Measurements from ENCODE around the gene ST3GAL4. TPM values are rescaled to one million over a fixed set of nuclear protein-coding genes. Genes with fewer than 3 reads are reported as not detected.
"Not testable (repeated sequence)": the region's sequence is repeated elsewhere in the genome, so short reads cannot be mapped to it uniquely, and the experiment has no call there.

The ST3GAL4 gene
- total RNA-seq, 1 experiment from 2014 or later = 50.6 TPM

DNA sequence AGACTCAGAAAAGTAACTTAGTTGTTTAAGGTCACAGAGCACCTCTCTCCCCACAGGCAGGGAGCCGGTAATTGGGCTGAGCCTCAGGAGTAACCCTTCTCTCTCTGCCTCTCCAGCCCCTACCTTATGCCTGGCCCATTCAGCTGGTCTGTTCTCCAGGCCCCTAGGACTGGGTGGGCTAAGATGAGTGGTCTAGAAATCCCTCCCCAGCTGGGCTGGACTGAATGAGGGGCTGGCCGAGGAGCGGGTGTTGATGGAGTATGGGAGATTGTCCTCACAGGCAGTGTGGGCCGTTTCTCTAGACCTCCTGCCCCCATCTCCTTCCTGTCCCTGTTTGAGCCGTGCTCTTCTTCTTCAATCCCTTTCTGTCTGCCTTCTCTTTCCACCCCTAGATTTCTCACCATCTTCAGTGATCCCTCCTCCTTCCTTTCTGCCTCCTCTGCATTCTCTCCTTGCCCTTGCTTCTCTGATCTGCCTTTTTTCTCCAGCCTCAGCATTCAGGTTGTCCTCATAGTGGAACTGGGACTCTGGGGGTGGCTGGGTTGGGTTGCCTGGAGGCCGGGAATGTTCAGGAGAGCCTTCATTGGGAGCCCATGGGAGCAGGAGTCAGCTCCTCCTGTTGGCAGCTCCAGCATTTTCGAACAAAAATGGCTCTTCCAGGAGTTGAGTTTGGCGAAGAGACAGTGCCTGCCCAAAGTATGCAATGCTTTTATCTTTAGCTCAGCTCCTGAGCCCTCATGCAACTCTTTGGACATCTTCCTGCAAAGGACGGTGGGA lies 7.6 kb downstream of the ST3GAL4 start:
- DNase-seq (ENCODE audit: low read depth) = no peak

DNA sequence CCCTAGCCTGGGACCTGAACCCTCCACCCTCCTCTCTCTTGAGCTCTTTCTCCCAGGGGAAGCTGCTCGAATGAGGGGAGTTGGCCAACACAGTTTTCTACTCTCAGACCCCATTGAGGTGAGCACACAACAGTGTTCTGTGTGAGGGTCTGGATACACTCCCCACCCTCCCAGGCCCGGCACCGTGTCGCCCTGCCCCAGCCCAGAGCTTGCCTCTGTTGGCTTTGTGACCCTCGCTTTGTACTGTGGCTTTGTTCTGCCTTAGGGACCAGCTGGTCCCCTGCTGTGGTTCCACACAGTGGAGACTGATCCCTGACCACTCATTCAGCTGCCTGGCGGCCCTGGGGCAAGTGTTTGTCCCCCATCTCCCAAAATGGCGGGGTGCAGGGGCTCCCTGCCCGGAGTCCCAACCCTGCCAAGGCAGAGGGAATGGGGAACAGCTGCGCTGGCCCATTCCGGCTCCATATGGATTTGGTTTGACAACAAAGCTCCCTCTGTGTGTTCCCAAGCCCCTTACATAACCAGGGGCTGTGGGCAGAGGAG lies 8.3 kb downstream of the ST3GAL4 start:
- DNase-seq (ENCODE audit: low read depth) = no peak

DNA sequence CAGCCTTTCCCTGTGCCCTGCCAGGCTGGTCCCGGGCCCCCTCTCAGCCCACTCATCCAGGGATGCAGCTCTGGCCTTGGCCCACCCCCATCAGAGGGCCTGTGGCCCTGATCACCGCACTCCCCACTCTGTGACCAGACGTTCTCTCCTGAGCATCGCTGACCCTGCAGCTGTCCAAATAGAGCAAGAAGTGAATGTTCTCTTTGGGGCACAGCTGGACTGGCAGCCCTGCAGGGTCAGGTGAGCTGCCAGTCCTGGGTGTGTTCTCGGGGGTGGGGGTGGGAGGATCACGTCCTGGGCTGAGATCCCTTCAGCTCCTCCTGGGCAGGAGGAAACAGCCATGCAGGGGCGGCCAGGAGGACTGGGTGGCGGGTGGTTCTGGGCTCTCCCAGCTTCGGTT lies 9.2 kb downstream of the ST3GAL4 start:
- DNase-seq (ENCODE audit: low read depth) = not testable (repeated sequence)

DNA sequence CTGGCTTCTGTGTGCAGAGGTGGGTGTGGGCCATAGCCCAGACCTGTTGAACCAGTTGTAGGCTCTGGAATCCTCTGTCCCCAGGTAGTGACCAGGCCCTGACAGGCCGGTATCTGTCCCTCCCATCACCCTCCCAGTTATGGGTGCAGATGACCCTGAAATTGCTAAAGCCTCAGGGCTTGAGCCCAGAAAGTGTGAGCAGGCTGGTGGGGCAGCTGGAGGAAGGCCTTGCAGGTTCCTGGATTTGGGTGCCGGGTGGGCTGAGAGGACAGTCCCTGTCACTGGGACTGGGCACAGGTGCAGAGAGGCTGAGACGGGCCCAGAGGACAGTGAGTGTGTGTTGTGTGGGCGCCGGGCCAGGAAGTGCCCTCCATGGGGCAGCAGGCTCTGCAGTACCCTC lies 10.0 kb downstream of the ST3GAL4 start:
- not testable (repeated sequence) for DNase-seq (ENCODE audit: low read depth)

DNA sequence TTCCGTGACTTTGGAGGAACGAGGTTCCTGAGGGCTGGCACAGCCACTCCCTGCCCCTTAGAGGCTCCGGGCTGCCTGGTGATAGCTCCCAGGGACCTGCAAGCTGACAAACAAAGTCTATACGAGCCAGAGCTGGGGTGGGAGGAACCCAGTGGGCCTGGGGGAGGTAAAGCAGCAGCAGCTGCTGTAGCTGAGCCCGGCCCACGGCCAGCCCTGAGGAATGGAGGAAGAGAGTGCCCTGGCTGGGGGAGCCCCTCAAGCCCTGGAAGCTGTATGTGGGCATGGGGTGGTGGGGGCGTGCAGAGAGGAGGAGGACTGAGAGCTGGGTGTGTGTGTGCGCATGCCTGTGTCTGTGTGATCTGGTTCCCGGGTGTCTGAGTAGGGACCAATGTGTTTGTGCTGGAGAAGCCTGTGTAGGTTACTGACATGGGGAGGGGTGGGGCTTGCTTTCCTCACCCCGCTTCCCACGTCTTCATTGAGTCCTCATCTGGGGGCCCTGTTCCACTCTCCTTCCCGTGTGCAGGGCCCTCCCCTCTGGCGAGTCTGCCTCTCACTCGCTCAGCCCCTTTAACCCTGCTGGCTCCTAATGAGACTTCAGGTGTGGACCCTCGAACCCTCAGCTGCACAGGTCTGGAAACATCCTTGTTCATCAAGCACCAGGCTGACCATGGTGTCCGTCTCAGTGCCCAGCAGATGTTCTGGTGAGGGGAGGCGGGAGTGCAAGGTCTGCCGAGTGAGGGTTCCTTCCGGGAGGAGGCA lies 10.8 kb downstream of the ST3GAL4 start:
- no peak for DNase-seq (ENCODE audit: low read depth)

DNA sequence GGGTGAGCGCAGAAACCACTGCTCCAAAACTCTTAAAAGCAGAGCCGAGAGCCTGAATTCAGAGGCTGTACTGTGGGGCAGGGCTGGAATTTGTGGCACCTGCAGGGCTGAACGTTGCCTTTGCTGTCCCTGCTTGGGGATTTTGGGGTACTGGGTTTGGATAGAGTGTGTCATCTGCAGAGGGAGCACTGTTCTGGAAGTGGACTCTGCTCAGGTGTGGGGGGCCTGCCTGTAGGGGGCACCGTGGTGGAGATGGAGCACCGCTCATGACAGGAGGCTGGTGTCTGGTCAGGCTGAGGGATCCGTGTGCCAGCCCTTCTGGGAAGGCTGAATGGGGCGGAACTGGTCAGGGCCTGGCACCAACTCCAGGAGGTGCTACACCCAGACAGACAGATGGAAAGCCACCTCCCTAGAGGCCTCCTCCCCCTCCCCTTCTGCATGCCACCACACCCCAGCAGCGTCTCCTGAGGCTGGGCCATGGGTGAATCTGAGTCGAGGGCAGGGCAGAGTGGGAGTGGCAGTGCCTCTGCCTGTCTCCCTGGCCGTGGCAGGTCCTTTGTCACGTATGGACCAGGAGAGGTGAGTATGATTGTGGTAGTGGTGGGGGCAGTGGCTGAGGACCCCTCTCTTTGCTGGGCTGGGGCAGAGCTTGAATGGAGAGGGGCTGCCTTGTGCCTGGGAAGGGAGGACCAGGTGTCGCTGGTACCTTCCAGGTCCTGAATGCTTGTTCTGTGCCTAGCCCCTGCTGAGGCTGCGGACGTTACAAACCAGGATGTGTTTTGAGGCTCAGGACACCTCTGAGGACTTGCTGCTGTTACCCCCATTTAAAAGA lies 11.6 kb downstream of the ST3GAL4 start:
- not testable (repeated sequence) for DNase-seq (ENCODE audit: low read depth)

DNA sequence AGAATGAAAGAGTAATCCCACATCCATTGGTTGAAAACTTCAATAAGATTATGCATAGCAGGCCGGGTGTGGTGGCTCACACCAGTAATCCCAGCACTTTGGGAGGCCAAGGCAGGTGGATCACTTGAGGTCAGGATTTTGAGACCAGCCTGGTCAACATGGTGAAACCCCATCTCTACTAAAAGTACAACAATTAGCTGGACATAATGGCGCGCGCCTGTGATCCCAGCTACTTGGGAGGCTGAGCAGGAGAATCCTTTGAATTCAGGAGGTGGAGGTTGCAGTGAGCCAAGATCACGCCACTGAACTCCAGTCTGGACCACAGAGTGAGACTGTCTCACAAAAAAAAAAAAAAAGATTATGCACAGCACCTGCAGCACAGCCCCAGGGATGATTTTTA lies 12.3 kb downstream of the ST3GAL4 start:
- DNase-seq (ENCODE audit: low read depth) = not testable (repeated sequence)

DNA sequence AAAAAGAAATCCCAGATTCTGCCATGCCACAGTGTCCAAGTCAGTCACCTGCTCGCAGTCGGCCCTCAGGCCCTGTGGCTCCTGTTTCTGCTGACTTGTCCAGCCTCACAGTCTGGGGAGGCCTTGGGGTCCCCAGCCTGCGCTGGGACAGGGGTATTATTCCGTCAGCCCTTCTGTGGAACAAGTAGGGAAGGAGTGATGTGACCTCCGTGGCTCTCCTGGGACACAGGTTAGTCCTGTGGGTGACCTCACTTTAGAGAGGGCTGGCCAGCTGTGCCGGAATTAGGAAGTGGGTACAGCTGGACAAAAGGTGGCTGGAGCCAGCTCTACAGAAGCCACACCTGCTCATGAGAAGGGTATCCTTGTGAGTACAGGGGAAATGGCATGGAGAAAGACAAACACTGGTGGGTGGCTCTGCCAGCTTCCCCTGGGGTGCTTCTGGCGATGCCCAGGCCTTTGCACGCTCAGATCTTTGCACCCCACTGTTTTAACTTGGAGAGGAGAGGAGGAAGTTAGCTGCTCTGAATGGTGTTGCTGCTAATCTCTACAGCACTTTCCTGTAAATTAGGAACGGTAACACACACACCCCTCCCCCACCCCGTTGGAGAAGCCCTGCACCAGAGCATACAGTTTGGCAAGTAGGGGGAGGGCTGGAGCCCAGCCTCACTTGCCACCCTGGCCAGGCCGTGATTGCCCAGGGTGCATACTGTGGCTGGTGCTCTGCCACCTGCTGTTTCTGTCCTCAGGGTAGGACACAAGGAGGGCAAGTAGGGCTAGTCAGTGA lies 13.0 kb downstream of the ST3GAL4 start:
- not testable (repeated sequence) for DNase-seq (ENCODE audit: low read depth)

DNA sequence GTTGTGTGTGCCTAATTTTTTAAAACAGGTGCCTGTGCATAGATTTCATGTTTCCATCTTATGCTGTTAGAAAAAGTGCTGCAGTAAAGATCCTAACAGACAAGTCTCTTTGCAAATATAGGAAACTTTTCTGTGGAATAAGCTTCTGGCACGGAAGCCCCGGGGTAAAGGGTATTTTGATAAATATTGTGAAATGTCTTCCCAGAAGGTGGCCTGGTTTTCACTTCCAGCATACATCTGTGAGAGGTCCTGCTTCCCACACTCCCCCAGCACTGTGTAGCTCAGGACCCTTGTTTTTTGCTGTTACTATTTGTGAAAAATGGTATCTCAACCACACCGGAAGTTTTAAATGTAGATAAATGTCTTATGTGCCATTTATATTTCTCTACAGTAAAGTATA lies 14.5 kb downstream of the ST3GAL4 start:
- no peak for DNase-seq (ENCODE audit: low read depth)

DNA sequence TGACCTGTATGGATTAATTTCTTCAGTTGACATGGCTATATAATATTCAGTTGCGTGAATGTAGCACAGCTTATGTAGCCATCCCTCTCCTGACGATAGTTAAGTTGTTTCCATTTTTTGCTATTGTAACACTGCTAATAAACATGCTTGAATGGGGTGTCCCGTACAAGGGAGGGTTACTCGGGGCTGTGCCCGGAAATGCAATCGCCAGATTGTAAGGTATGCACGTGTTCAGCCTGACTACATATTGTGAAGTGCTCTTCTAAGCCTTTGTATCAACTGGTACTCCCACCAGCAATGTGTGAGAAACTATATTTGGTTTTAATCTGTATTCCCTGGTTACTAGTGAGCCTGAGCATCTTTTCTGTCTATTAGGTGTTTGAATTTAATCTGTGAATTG lies 16.1 kb downstream of the ST3GAL4 start:
- DNase-seq (ENCODE audit: low read depth) = no peak

DNA sequence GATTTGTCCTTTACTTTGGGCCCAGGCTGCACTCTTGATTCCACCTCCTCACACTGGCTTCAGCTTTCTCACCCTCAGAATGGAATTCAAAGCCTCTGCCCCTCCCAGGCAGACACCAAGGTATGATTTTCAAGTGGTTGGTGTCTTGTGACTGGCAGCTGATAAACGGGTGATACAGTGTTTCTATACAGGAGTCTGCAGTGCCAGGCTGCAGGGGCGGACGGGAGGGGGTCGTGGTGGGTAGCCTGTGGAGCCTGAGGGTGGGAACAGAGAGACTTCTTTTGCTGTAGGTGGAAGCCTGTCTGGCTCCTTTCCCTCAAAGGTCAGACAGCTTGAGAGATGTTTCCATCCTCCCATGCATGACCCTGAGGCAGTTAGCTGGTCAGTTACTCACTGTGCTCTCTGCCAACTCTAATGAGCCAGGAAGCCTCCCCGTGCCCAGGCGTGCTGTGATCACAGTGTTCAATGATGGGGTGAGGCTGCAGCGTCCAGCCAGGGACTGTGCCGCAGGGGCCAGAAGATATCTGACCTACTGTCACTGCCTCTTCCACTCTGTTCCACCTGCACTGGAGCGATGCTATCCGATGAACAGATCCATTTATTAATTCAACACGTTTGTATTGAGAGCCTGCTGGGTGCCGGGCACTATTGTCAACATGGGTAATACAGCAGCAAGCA lies 18.0 kb downstream of the ST3GAL4 start:
- peak; percentile 82 for DNase-seq (ENCODE audit: low read depth)

DNA sequence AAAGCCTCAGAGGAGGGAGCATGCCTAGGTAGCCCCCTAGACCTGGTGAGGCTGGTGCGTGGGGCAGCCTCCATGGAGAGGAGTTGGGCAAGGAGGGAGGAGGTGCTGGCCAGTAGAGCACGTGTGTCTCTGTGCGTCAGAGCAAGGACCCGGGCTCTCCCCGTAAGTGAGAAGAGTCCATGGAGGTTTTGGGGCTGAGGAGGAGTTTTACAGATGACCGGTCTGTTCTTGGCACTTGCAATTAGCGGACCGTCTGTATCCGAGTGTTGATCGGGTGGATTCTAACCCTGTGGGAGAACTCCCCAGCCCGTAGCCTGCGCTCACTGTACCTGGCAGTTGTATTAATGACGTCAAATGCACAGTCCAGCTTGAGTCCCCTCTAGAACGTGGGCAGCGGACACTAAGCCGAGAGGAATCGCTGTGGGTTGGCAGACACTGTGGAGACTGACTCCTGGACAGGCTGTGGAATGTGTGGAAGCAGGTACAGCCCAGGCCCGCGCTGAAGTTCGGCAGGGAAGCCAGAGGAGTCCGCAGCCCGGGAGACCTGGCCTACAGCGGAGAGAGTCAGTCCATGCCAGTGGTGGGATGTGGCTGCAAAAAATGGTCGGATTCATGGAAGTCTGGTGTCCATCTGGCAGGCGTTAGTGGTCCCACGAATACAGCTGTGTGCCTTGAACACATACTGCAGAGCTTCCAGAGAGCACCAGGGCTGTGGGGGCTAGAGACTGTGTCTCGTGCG lies 19.2 kb downstream of the ST3GAL4 start:
- DNase-seq (ENCODE audit: low read depth) = not testable (repeated sequence)

DNA sequence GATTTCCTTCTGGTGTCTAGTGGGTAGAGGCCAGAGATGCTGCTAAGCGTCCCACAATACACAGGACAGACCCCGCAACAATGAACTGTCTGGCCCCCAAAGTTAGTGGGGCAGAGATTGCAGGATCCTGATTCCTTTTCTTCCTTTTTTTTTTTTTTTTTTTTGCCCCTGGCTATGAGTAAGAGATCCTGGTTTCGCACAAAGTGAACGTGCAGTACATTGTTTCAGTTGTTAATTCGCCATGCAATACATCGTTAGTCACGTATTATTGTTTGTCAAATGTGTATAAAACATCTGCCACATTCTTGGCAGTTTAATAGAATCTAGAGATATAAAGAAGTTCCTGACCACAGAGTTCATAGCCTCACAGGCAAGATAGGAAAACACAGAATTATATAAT lies 20.2 kb downstream of the ST3GAL4 start:
- DNase-seq (ENCODE audit: low read depth) = peak; percentile 88

DNA sequence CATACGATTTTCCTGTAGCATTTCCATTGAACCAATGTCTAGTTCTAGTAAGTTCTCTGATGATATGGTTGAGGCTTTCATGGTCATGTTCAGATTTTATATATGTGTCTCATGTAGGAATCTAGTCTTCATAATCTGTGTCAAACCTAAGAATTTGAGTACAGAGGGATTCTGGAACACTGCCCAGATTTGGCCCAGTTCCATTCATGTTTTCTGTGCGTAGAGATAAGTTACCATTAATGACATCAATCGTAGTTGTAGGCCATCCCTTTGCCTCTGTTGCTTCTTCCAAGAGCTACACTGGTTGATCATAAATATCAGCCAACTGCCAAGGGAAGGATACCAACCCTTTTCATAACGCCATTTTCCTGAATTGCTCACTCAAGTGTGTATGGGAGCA lies 23.3 kb downstream of the ST3GAL4 start:
- DNase-seq (ENCODE audit: low read depth) = no peak

DNA sequence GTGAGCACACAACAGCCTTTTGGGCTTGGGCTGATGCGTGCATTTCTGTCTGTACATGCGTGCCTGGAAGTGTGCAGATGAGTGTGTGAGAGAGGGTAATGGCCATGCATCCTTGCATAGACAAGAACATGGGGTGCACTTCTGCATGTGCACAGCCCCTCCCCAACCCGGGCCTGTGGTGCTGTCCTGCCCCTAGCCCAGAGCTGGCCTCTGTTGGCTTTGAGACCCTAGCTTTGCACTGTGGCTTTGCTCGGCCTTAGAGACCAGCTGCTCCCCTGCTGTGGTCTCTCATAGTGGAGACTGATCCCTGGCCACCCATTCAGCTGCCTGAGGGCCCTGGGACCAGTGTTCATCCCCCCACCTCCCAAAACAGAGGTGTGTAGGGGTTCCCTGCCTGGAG lies 25.4 kb downstream of the ST3GAL4 start:
- DNase-seq (ENCODE audit: low read depth) = no peak

DNA sequence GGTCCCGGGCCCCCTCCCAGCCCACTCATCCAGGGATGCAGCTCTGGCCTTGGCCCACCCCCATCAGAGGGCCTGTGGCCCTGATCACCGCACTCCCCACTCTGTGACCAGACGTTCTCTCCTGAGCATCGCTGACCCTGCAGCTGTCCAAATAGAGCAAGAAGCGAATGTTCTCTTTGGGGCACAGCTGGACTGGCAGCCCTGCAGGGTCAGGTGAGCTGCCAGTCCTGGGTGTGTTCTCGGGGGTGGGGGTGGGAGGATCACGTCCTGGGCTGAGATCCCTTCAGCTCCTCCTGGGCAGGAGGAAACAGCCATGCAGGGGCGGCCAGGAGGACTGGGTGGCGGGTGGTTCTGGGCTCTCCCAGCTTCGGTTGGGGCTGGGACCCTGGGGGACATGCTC lies 26.5 kb downstream of the ST3GAL4 start:
- DNase-seq (ENCODE audit: low read depth) = not testable (repeated sequence)

DNA sequence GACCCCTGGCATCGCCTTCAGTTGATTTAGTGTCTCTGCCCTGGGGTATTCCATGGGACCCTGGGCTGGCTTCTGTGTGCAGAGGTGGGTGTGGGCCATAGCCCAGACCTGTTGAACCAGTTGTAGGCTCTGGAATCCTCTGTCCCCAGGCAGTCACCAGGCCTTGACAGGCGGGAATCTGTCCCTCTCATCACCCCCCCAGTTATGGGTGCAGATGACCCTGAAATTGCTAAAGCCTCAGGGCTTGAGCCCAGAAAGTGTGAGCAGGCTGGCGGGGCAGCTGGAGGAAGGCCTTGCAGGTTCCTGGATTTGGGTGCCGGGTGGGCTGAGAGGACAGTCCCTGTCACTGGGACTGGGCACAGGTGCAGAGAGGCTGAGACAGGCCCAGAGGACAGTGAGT lies 27.2 kb downstream of the ST3GAL4 start:
- not testable (repeated sequence) for DNase-seq (ENCODE audit: low read depth)

DNA sequence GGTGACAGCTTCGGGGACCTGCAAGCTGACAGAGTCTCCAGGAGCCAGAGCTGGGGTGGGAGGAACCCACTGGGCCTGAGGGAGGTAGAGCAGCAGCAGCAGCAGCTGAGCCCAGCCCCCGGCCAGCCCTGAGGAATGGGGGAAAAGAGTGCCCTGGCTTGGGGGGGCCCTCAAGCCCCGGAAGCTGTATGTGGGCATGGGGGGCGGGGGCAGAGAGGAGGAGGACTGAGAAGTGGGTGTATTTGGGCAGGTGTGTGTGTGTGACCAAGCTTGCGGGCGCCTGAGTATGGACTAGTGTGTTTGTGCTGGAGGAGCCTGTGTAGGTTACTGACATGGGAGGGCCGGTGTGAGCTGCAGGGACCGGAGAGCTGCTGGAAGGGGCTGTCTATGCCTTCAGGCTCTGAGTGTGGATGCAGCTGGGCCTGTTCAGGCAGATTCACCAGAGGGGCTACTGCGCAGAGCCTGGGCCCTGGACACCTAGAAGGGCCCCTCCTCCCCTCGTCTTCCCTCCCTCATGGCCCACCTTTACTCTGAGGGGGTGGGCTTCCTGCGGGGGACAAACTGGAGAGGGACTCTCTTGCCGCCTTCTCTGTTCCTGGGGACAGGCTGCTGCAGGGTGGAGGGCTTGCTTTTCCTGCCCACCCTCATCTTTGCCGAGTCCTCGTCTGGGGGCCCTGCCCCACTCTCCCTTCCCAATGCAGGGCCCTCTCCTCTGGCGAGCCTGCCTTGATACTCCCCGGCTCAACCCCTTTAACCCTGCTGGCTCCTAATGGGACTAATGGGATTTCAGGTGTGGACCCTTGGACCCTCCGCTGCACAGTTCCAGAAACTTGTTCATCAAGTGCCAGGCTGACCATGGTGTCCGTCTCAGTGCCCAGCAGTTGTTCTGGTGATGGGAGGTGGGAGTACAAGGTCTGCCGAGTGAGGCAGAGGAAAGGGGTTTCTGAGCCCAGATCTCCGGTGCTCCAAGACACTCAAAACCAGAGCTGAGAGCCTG lies 28.2 kb downstream of the ST3GAL4 start:
- no peak for DNase-seq (ENCODE audit: low read depth)
